GM23338 (cell line): ENCODE data around the gene HNRNPK. TPM values are rescaled to one million over a fixed set of nuclear protein-coding genes. Genes with fewer than 3 reads are reported as not detected.

ENCODE experiments used
- ATAC-seq: fragments of 200-7000 bp; cut with Tn5 transposase; 3 replicates; pipeline ENCODE4 v1.9.1; 2020
- DNase-seq: peaks from one replicate; pipeline ENCODE4 v3.0.0-alpha.2; 2015; ENCODE audit warnings: low spot score
- H2AFZ ChIP-seq: fragments of 200-600 bp; sonication (generic); 2 replicates; pipeline ENCODE4 v1.8.0; 2016; ENCODE audit warnings: antibody characterized with exemption, mild to moderate bottlenecking, moderate library complexity
- H3F3A ChIP-seq: fragments of 200-600 bp; sonication (generic); replicated peaks from 2 replicates; pipeline ENCODE4 v1.8.0; 2017; ENCODE audit warnings: antibody characterized with exemption, mixed run types, low read depth
- H3K27ac ChIP-seq: fragments of 200-600 bp; sonication (generic); 2 replicates; pipeline ENCODE4 v1.6.1; 2016; ENCODE audit warnings: low read depth
- H3K27me3 ChIP-seq: fragments of 200-600 bp; sonication (generic); 2 replicates; pipeline ENCODE4 v1.8.0; 2016; ENCODE audit warnings: mild to moderate bottlenecking, mixed run types, moderate library complexity; ENCODE audit not compliant: insufficient read depth
- H3K36me3 ChIP-seq: fragments of 200-600 bp; sonication (generic); 2 replicates; pipeline ENCODE4 v1.8.0; 2016; ENCODE audit warnings: mild to moderate bottlenecking; ENCODE audit not compliant: insufficient read depth
- H3K4me1 ChIP-seq: fragments of 200-600 bp; sonication (generic); 2 replicates; pipeline ENCODE4 v1.8.0; 2016; ENCODE audit warnings: mild to moderate bottlenecking, moderate library complexity; ENCODE audit not compliant: insufficient read depth
- H3K4me2 ChIP-seq: fragments of 200-600 bp; sonication (generic); 2 replicates; pipeline ENCODE4 v1.7.1; 2017; ENCODE audit warnings: mixed run types
- H3K4me3 ChIP-seq: fragments of 200-600 bp; sonication (generic); 2 replicates; pipeline ENCODE4 v1.6.1; 2016; ENCODE audit warnings: mixed run types
- H3K79me2 ChIP-seq: fragments of 200-600 bp; sonication (generic); replicated peaks from 2 replicates; pipeline ENCODE4 v1.8.0; 2017; ENCODE audit warnings: mild to moderate bottlenecking; ENCODE audit not compliant: insufficient read depth
- H3K9me2 ChIP-seq: fragments of 200-600 bp; sonication (generic); 2 replicates; pipeline ENCODE4 v1.8.0; 2017; ENCODE audit not compliant: insufficient read depth
- H4K20me1 ChIP-seq: fragments of 200-600 bp; sonication (generic); replicated peaks from 2 replicates; pipeline ENCODE4 v1.8.0; 2017; ENCODE audit warnings: mild to moderate bottlenecking; ENCODE audit not compliant: insufficient read depth
- H3K27ac Mint-ChIP-seq: 2 replicates; pipeline ENCODE4 v1.8.0; 2020; ENCODE audit warnings: inconsistent platforms, mild to moderate bottlenecking, moderate library complexity, mixed read lengths
- H3K27me3 Mint-ChIP-seq: 3 replicates; pipeline ENCODE4 v1.8.0; 2022; ENCODE audit warnings: low read depth, mild to moderate bottlenecking, moderate library complexity, mixed read lengths, inconsistent platforms; ENCODE audit not compliant: insufficient read depth, poor library complexity
- H3K36me3 Mint-ChIP-seq: 3 replicates; pipeline ENCODE4 v1.8.0; 2021; ENCODE audit warnings: low read depth, mild to moderate bottlenecking, inconsistent platforms, moderate library complexity, mixed read lengths
- H3K4me1 Mint-ChIP-seq: 3 replicates; pipeline ENCODE4 v1.8.0; 2020; ENCODE audit warnings: mild to moderate bottlenecking, inconsistent platforms, mixed read lengths
- H3K4me3 Mint-ChIP-seq: 3 replicates; pipeline ENCODE4 v1.8.0; 2021; ENCODE audit warnings: moderate library complexity, mild to moderate bottlenecking, inconsistent platforms, mixed read lengths
- H3K9me3 Mint-ChIP-seq: 3 replicates; pipeline ENCODE4 v1.8.0; 2020; ENCODE audit warnings: moderate library complexity, mild to moderate bottlenecking, inconsistent platforms, mixed read lengths
- CREB1 ChIP-seq: fragments of 250-450 bp; sonication (Bioruptor Pico); IDR thresholded peaks from 2 replicates; pipeline ENCODE4 v1.5.0; 2020; ENCODE audit warnings: low read depth, mild to moderate bottlenecking, moderate library complexity
- EZH2 ChIP-seq: fragments of 200-600 bp; sonication (generic); IDR thresholded peaks from one replicate; pipeline ENCODE4 v1.8.0; 2017; ENCODE audit warnings: antibody characterized with exemption, mild to moderate bottlenecking, low read depth; ENCODE audit not compliant: unreplicated experiment
- EZH2phosphoT487 ChIP-seq: fragments of 200-600 bp; sonication (generic); IDR thresholded peaks from one replicate; pipeline ENCODE4 v1.8.1; 2018; ENCODE audit warnings: antibody characterized with exemption; ENCODE audit not compliant: unreplicated experiment
- JUNB ChIP-seq: IDR thresholded peaks from one replicate; pipeline ENCODE4 v1.6.1; 2016; ENCODE audit warnings: antibody characterized with exemption; ENCODE audit not compliant: unreplicated experiment
- STAT1 ChIP-seq: IDR thresholded peaks from one replicate; pipeline ENCODE4 v1.6.1; 2016; ENCODE audit warnings: antibody characterized with exemption; ENCODE audit not compliant: unreplicated experiment
- ZNF331 ChIP-seq: fragments of 250-450 bp; sonication (Bioruptor Pico); IDR thresholded peaks from 2 replicates; pipeline ENCODE4 v1.5.0; 2020; ENCODE audit warnings: low read depth, mild to moderate bottlenecking, moderate library complexity
- polyA plus RNA-seq: library from polyadenylated mRNA; unstranded; fragments of >200 nt; fragmentation: Nextera tagmentation; extraction: Ambion mirVana; gene quantifications from 2 replicates; pipeline ENCODE4 v1.2.1, GENCODE V29; 2016
- total RNA-seq: library from RNA; depleted of rRNA; stranded (reverse); fragments of >200 nt; shearing (Covaris generic); gene quantifications from 2 replicates; pipeline ENCODE4 v1.2.3, GENCODE V29; 2014
- TF ChIP-seq, protein P1 (sequence below): IDR thresholded peaks from 2 replicates; pipeline ENCODE4 v1.6.1; 2016; ENCODE audit warnings: antibody characterized with exemption
- TF ChIP-seq, protein P2 (sequence below), 2 experiments: fragments of 200-600 bp in 1 of 2; sonication (generic) in 1 of 2; conservative IDR thresholded peaks; 2 replicates each; pipeline versions ENCODE4 v1.5.1 to v1.6.1; 2016 to 2017; ENCODE audit warnings: antibody characterized with exemption in 2 of 2, low read depth in 2 of 2, mild to moderate bottlenecking in 2 of 2, moderate library complexity in 1 of 2
- TF ChIP-seq, protein P3 (sequence below): IDR thresholded peaks from one replicate; pipeline ENCODE4 v1.6.1; 2018; ENCODE audit warnings: antibody characterized with exemption; ENCODE audit not compliant: unreplicated experiment
- TF ChIP-seq, protein P4 (sequence below): fragments of 250-450 bp; sonication (Bioruptor Pico); IDR thresholded peaks from 2 replicates; pipeline ENCODE4 v1.5.0; 2020; ENCODE audit warnings: mild to moderate bottlenecking, moderate library complexity

HNRNPK gene
- total and polyA plus RNA-seq, 2 experiments from 2014 or later: 417 to 1,083 TPM

DNA sequence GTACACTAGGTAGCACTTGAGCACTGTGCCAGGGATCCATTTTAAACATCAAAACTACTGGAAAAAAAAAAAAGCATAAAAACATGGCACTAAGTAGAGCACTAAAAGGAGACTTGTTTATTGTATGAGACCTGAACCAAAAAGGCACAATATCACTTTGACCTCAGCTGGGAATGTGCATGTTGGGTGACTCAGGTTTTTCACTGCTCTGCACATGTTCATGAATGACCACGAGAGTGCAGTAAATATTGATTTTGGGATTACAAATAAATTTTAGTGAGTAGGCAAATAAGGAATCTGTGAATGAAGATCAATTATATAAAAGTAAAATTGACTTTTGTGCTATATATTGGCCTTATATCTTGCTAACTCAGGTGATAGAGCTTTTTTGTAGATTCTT is 12.4 kb upstream of the HNRNPK start:
- H3K36me3 ChIP-seq: no peaks in the 10 kb centered on the region
- H3K79me2 ChIP-seq: peaks cover 96% of the 10 kb centered on the region
- H3K4me1 ChIP-seq: no peaks in the 10 kb centered on the region
- H2AFZ ChIP-seq: no peak overlapping the region
- TF ChIP-seq JUNB (no peak), CREB1 (CRISPR knock-in tag) (no peak), EZH2phosphoT487 (no peak), STAT1 (no peak), ZNF331 (CRISPR knock-in tag) (no peak), EZH2 (no peak)
- TF ChIP-seq, protein P1, sequence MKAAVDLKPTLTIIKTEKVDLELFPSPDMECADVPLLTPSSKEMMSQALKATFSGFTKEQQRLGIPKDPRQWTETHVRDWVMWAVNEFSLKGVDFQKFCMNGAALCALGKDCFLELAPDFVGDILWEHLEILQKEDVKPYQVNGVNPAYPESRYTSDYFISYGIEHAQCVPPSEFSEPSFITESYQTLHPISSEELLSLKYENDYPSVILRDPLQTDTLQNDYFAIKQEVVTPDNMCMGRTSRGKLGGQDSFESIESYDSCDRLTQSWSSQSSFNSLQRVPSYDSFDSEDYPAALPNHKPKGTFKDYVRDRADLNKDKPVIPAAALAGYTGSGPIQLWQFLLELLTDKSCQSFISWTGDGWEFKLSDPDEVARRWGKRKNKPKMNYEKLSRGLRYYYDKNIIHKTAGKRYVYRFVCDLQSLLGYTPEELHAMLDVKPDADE: no peak
- TF ChIP-seq, protein P2, sequence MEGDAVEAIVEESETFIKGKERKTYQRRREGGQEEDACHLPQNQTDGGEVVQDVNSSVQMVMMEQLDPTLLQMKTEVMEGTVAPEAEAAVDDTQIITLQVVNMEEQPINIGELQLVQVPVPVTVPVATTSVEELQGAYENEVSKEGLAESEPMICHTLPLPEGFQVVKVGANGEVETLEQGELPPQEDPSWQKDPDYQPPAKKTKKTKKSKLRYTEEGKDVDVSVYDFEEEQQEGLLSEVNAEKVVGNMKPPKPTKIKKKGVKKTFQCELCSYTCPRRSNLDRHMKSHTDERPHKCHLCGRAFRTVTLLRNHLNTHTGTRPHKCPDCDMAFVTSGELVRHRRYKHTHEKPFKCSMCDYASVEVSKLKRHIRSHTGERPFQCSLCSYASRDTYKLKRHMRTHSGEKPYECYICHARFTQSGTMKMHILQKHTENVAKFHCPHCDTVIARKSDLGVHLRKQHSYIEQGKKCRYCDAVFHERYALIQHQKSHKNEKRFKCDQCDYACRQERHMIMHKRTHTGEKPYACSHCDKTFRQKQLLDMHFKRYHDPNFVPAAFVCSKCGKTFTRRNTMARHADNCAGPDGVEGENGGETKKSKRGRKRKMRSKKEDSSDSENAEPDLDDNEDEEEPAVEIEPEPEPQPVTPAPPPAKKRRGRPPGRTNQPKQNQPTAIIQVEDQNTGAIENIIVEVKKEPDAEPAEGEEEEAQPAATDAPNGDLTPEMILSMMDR (conservative IDR thresholded peaks at IDR 0.05; ENCODE audit: low read depth in 2 of 2): no peak
- TF ChIP-seq, protein P3, sequence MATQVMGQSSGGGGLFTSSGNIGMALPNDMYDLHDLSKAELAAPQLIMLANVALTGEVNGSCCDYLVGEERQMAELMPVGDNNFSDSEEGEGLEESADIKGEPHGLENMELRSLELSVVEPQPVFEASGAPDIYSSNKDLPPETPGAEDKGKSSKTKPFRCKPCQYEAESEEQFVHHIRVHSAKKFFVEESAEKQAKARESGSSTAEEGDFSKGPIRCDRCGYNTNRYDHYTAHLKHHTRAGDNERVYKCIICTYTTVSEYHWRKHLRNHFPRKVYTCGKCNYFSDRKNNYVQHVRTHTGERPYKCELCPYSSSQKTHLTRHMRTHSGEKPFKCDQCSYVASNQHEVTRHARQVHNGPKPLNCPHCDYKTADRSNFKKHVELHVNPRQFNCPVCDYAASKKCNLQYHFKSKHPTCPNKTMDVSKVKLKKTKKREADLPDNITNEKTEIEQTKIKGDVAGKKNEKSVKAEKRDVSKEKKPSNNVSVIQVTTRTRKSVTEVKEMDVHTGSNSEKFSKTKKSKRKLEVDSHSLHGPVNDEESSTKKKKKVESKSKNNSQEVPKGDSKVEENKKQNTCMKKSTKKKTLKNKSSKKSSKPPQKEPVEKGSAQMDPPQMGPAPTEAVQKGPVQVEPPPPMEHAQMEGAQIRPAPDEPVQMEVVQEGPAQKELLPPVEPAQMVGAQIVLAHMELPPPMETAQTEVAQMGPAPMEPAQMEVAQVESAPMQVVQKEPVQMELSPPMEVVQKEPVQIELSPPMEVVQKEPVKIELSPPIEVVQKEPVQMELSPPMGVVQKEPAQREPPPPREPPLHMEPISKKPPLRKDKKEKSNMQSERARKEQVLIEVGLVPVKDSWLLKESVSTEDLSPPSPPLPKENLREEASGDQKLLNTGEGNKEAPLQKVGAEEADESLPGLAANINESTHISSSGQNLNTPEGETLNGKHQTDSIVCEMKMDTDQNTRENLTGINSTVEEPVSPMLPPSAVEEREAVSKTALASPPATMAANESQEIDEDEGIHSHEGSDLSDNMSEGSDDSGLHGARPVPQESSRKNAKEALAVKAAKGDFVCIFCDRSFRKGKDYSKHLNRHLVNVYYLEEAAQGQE: no peak
- TF ChIP-seq, protein P4, sequence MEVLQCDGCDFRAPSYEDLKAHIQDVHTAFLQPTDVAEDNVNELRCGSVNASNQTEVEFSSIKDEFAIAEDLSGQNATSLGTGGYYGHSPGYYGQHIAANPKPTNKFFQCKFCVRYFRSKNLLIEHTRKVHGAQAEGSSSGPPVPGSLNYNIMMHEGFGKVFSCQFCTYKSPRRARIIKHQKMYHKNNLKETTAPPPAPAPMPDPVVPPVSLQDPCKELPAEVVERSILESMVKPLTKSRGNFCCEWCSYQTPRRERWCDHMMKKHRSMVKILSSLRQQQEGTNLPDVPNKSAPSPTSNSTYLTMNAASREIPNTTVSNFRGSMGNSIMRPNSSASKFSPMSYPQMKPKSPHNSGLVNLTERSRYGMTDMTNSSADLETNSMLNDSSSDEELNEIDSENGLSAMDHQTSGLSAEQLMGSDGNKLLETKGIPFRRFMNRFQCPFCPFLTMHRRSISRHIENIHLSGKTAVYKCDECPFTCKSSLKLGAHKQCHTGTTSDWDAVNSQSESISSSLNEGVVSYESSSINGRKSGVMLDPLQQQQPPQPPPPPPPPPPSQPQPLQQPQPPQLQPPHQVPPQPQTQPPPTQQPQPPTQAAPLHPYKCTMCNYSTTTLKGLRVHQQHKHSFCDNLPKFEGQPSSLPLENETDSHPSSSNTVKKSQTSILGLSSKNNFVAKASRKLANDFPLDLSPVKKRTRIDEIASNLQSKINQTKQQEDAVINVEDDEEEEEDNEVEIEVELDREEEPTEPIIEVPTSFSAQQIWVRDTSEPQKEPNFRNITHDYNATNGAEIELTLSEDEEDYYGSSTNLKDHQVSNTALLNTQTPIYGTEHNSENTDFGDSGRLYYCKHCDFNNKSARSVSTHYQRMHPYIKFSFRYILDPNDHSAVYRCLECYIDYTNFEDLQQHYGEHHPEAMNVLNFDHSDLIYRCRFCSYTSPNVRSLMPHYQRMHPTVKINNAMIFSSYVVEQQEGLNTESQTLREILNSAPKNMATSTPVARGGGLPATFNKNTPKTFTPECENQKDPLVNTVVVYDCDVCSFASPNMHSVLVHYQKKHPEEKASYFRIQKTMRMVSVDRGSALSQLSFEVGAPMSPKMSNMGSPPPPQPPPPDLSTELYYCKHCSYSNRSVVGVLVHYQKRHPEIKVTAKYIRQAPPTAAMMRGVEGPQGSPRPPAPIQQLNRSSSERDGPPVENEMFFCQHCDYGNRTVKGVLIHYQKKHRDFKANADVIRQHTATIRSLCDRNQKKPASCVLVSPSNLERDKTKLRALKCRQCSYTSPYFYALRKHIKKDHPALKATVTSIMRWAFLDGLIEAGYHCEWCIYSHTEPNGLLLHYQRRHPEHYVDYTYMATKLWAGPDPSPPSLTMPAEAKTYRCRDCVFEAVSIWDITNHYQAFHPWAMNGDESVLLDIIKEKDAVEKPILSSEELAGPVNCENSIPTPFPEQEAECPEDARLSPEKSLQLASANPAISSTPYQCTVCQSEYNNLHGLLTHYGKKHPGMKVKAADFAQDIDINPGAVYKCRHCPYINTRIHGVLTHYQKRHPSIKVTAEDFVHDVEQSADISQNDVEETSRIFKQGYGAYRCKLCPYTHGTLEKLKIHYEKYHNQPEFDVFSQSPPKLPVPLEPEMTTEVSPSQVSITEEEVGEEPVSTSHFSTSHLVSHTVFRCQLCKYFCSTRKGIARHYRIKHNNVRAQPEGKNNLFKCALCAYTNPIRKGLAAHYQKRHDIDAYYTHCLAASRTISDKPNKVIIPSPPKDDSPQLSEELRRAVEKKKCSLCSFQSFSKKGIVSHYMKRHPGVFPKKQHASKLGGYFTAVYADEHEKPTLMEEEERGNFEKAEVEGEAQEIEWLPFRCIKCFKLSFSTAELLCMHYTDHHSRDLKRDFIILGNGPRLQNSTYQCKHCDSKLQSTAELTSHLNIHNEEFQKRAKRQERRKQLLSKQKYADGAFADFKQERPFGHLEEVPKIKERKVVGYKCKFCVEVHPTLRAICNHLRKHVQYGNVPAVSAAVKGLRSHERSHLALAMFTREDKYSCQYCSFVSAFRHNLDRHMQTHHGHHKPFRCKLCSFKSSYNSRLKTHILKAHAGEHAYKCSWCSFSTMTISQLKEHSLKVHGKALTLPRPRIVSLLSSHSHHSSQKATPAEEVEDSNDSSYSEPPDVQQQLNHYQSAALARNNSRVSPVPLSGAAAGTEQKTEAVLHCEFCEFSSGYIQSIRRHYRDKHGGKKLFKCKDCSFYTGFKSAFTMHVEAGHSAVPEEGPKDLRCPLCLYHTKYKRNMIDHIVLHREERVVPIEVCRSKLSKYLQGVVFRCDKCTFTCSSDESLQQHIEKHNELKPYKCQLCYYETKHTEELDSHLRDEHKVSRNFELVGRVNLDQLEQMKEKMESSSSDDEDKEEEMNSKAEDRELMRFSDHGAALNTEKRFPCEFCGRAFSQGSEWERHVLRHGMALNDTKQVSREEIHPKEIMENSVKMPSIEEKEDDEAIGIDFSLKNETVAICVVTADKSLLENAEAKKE (CRISPR knock-in tag): no peak
- H3K27ac ChIP-seq: no peak overlapping the region
- Mint-ChIP-seq H3K4me1 (peaks cover 2% of the 10 kb centered on the region; the same call in 2 of the 3 replicates), H3K9me3 (no peaks in the 10 kb centered on the region), H3K27me3 (no peaks in the 10 kb centered on the region), H3K36me3 (peaks cover 28% of the 10 kb centered on the region), H3K4me3 (no peak overlapping the region), H3K27ac (peak overlapping the region; percentile 42; the same call in 1 of the 2 replicates)
- no peak for ATAC-seq
- no peaks in the 10 kb centered on the region for H3F3A ChIP-seq
- H3K4me2 ChIP-seq: no peak overlapping the region
- H3K27me3 ChIP-seq: no peaks in the 10 kb centered on the region
- DNase-seq: no peak
- H4K20me1 ChIP-seq: peaks cover 40% of the 10 kb centered on the region
- no peaks in the 10 kb centered on the region for H3K9me2 ChIP-seq
- H3K4me3 ChIP-seq: no peak overlapping the region
